GM18508 (cell line): ENCODE data around the gene CIAO2B.

Experiments
- ATAC-seq: cut with Tn5 transposase; IDR thresholded peaks from one replicate; pipeline ENCODE4 v1.9.1; 2021; ENCODE audit warnings: moderate number of reproducible peaks; ENCODE audit not compliant: insufficient read depth, unreplicated experiment

The CIAO2B gene

GRCh38 chr16:66894055-66894454 lies 40.1 kb downstream of the CIAO2B start:
- no peak for ATAC-seq

- ATAC-seq, result no peak
Measured at GRCh38 chr16:66891797-66892196, 42.4 kb downstream of the CIAO2B start.

GRCh38 chr16:66891360-66891759 lies 42.8 kb downstream of the CIAO2B start:
- no peak for ATAC-seq

- no peak for ATAC-seq
Measured at GRCh38 chr16:66890799-66891198, 43.4 kb downstream of the CIAO2B start.

GRCh38 chr16:66889622-66890021 lies 44.6 kb downstream of the CIAO2B start:
- no peak for ATAC-seq

- ATAC-seq, result no peak
Measured at GRCh38 chr16:66888647-66889615, 45.3 kb downstream of the CIAO2B start.

GRCh38 chr16:66886914-66887313 lies 47.3 kb downstream of the CIAO2B start:
- no peak for ATAC-seq

- ATAC-seq, result no peak
Measured at GRCh38 chr16:66886321-66886720, 47.9 kb downstream of the CIAO2B start.

- no peak for ATAC-seq
Measured at GRCh38 chr16:66885491-66885890, 48.7 kb downstream of the CIAO2B start.

GRCh38 chr16:66882702-66883101 lies 51.5 kb downstream of the CIAO2B start:
- no peak for ATAC-seq
